HL-60 (cell line): ENCODE data around the gene ZNF689.

Experiments used
- DNase-seq, 2 experiments: peaks; one replicate each; pipeline ENCODE4 v3.0.0-alpha.2; 2010 to 2020; ENCODE audit warnings: low read depth in 1 of 2, low spot score in 1 of 2
- H3K27ac ChIP-seq: fragments of 250-450 bp; sonication (Bioruptor Pico); replicated peaks from 2 replicates; pipeline ENCODE4 v1.5.1; 2020; ENCODE audit warnings: mild to moderate bottlenecking, moderate library complexity
- H3K27me3 ChIP-seq: fragments of 250-450 bp; sonication (Bioruptor Pico); 2 replicates; pipeline ENCODE4 v1.5.1; 2021; ENCODE audit warnings: mild to moderate bottlenecking, moderate library complexity; ENCODE audit not compliant: insufficient read depth, poor library complexity, severe bottlenecking
- H3K4me3 ChIP-seq: replicated peaks from 2 replicates; pipeline ENCODE4 v1.5.1; 2011; ENCODE audit warnings: mild to moderate bottlenecking, control low read depth, low read length; ENCODE audit not compliant: insufficient read depth
- CTCF ChIP-seq: IDR thresholded peaks from one replicate; pipeline ENCODE4 v1.5.1; 2011; ENCODE audit warnings: low read length, control low read depth, inconsistent platforms; ENCODE audit not compliant: insufficient read depth
- GABPA ChIP-seq: IDR thresholded peaks from 2 replicates; pipeline ENCODE4 v1.6.1; 2012; ENCODE audit warnings: low read depth
- POLR2AphosphoS5 ChIP-seq: IDR thresholded peaks from 2 replicates; pipeline ENCODE4 v1.6.1; 2012; ENCODE audit warnings: low read depth
- REST ChIP-seq: IDR thresholded peaks from 2 replicates; pipeline ENCODE4 v1.6.1; 2012; ENCODE audit warnings: low read depth; ENCODE audit not compliant: insufficient replicate concordance
- SPI1 ChIP-seq: IDR thresholded peaks from 2 replicates; pipeline ENCODE4 v1.6.1; 2012; ENCODE audit warnings: low read depth, mild to moderate bottlenecking, borderline replicate concordance

Gene ZNF689

GRCh38 chr16:30557957-30558788, 52.0 kb downstream of the ZNF689 start, which contains the start of gene ZNF764:
Gene ZNF764, minus strand, starts transcription at chr16:30558374. Its CDS starts 192 bp downstream, at chr16:30558182.
- TF ChIP-seq SPI1, result no peak
- 0 out of 2 replicates have a peak, but pooled peaks have one; percentile 18 for TF ChIP-seq GABPA
- TF ChIP-seq CTCF, result no peak
- TF ChIP-seq REST, result no peak
- peak; percentile 37 for TF ChIP-seq POLR2AphosphoS5
- H3K4me3 ChIP-seq, result peak within 1 kb of the TSS; percentile 68
- H3K27me3 ChIP-seq, result no peaks in the 10 kb centered on the region
- peak within 1 kb of the TSS; percentile 96 for H3K27ac ChIP-seq
- DNase-seq, result peak; percentile 94 to 99

- Histone ChIP-seq H3K4me3 (peak overlapping the region; percentile 68), H3K27me3 (no peaks in the 10 kb centered on the region), H3K27ac (peak overlapping the region; percentile 96)
- DNase-seq, result peak in 1 of 2 experiments; percentile 15
- TF ChIP-seq GABPA (no peak), POLR2AphosphoS5 (no peak), CTCF (no peak), SPI1 (no peak), REST (no peak)
These were observed 52.6 kb downstream of the ZNF689 start for GRCh38 chr16:30557707-30557956.

GRCh38 chr16:30556125-30556473, 54.1 kb downstream of the ZNF689 start:
- TF ChIP-seq CTCF (no peak), POLR2AphosphoS5 (no peak), SPI1 (no peak), GABPA (no peak), REST (no peak)
- Histone ChIP-seq H3K4me3 (no peak overlapping the region), H3K27ac (no peak overlapping the region), H3K27me3 (no peaks in the 10 kb centered on the region)
- DNase-seq, result no peak
